ENCODE data around the gene NEDD4. TPM values are rescaled to one million over a fixed set of nuclear protein-coding genes. Genes with fewer than 3 reads are reported as not detected.
"Not testable (repeated sequence)": the region's sequence is repeated elsewhere in the genome, so short reads cannot be mapped to it uniquely, and the experiment has no call there.

The NEDD4 gene
- total and polyA plus RNA-seq, 9 donors: 8.3 to 19.0 (median 10.5) TPM

DNA sequence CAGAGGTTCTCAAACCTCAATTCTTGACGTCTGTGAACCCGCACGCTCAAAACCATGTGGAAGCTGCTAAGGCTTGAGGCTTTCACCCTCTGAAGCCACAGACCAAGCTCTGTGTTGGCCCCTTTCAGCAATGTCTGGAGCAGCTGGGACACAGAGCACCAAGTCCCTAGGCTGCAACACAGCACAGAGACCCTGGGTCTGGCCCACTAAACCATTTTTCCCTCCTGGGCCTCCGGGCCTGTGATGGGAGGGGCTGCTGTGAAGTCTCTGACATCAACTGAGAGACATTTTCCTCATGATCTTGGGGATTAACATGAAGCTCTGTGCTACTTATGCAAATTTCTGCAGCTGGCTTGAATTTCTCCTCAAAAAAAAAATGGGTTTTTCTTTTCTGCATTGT lies 21.3 kb upstream of the NEDD4 start:
- 89% methylated on average over 4 of the region's 4 CpGs for WGBS (ENCODE audit: insufficient coverage)

DNA sequence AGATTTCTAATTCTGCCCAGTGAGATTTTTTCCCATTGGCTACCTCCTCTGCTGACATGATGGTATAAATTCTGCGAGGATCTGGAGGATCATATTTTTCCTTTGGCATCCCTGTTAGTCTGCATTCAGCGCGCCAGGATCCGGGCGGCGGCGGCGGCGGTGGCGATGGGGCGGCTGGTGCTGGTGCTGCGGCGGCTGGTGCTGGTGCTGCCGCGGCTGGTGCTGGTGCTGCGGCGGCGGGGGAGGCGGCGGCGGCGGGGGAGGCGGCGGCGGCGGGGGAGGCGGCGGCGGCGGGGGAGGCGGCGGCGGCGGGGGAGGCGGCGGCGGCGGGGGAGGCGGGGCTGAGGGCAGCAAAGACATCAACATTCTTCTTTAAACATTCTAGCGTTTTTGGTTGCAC lies 13.6 kb upstream of the NEDD4 start:
- 71% methylated on average over 8 of the region's 40 CpGs for WGBS (ENCODE audit: insufficient coverage)
- not testable (repeated sequence) for H3K4me3 ChIP-seq (ENCODE audit: low read length); H3K9me3 ChIP-seq (replicated peaks; ENCODE audit: control insufficient read depth, low read depth, low read length); H3K4me1 ChIP-seq (ENCODE audit: control insufficient read depth, insufficient read depth, low read length); H3K27ac ChIP-seq (ENCODE audit: low read length); DNase-seq; H3K36me3 ChIP-seq (ENCODE audit: control insufficient read depth, insufficient read depth, low read length); H3K27me3 ChIP-seq (ENCODE audit: control insufficient read depth, insufficient read depth, low read length)

More for the DNA sequence above, 21.3 kb upstream of the NEDD4 start:
- Histone ChIP-seq H3K9me3 (replicated peaks; ENCODE audit: control insufficient read depth, low read depth, low read length) (peaks cover 4% of the 10 kb centered on the region), H3K4me3 (ENCODE audit: low read length) (no peak overlapping the region), H3K27ac (ENCODE audit: low read length) (no peak overlapping the region), H3K36me3 (ENCODE audit: control insufficient read depth, insufficient read depth, low read length) (no peaks in the 10 kb centered on the region), H3K27me3 (ENCODE audit: control insufficient read depth, insufficient read depth, low read length) (no peaks in the 10 kb centered on the region), H3K4me1 (ENCODE audit: control insufficient read depth, insufficient read depth, low read length) (no peaks in the 10 kb centered on the region)
- no peak for DNase-seq

DNA sequence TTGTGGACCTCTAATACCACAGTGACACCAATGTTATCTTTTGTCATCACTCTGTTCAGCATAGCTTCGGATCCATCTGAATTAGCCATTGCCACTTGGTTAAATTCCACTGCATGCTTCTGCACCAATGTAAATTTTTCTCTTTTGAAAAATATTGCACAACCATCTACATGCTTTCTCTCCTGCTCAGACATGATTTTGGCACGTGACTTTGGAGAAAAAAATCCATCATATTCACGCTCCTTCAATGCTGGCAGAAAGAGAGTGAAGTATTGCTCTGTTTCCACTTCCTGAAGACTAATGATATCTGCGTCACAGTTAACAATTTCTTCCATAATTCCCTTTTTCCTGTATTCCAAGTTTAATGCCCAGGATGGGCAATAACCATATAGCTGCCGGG lies 13.0 kb upstream of the NEDD4 start:
- not testable (repeated sequence) for H3K4me1 ChIP-seq (ENCODE audit: control insufficient read depth, insufficient read depth, low read length); H3K27me3 ChIP-seq (ENCODE audit: control insufficient read depth, insufficient read depth, low read length); H3K4me3 ChIP-seq (ENCODE audit: low read length); H3K9me3 ChIP-seq (replicated peaks; ENCODE audit: control insufficient read depth, low read depth, low read length); H3K36me3 ChIP-seq (ENCODE audit: control insufficient read depth, insufficient read depth, low read length); DNase-seq; H3K27ac ChIP-seq (ENCODE audit: low read length)
- WGBS (ENCODE audit: insufficient coverage): 71% methylated on average over 3 of the region's 5 CpGs

DNA sequence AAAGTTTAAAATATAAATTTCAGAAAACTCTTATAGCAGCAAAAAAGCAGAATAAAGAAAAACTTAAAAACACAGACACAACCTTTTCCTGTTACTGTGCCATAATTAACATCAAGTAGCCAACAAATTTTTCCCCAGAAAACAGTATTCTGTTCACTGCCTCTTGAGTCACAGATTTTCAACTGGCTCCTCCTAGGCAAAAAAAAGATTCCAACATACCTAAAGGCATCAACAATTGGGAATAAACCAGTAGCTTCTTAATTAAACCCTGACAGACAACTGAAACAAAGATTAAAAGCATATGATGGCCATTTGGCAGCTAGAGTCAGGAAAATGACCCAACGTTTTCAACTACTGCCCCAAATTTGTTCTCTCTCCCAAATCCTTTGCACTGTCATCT lies 10.9 kb upstream of the NEDD4 start:
- WGBS (ENCODE audit: insufficient coverage): no CpG with 5 or more reads among the region's 1 CpG
- H3K36me3 ChIP-seq (ENCODE audit: control insufficient read depth, insufficient read depth, low read length); DNase-seq; H3K27me3 ChIP-seq (ENCODE audit: control insufficient read depth, insufficient read depth, low read length); H3K4me1 ChIP-seq (ENCODE audit: control insufficient read depth, insufficient read depth, low read length); H3K4me3 ChIP-seq (ENCODE audit: low read length); H3K9me3 ChIP-seq (replicated peaks; ENCODE audit: control insufficient read depth, low read depth, low read length); H3K27ac ChIP-seq (ENCODE audit: low read length): not testable (repeated sequence)

DNA sequence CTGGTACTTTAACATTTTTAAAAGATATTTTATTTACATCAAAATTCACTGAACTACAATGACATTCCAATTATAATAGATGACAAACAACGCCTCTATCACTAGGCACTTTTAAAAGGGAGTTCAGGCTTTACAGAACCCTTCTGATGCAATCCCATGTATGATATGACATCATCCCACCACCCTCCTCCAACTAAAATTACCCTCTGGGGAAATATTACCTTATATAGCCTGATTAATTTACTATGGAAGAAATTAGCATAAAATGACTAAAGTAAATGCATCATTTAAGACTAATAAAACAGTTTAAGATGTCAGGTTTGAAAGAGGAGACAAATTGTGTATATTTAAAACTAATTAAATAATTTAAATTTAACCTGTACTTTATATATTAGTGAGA lies 10.4 kb upstream of the NEDD4 start:
- not testable (repeated sequence) for H3K4me1 ChIP-seq (ENCODE audit: control insufficient read depth, insufficient read depth, low read length); H3K4me3 ChIP-seq (ENCODE audit: low read length); H3K36me3 ChIP-seq (ENCODE audit: control insufficient read depth, insufficient read depth, low read length); H3K27ac ChIP-seq (ENCODE audit: low read length); H3K27me3 ChIP-seq (ENCODE audit: control insufficient read depth, insufficient read depth, low read length); DNase-seq; H3K9me3 ChIP-seq (replicated peaks; ENCODE audit: control insufficient read depth, low read depth, low read length)
- no CpG with 5 or more reads among the region's 1 CpG for WGBS (ENCODE audit: insufficient coverage)

DNA sequence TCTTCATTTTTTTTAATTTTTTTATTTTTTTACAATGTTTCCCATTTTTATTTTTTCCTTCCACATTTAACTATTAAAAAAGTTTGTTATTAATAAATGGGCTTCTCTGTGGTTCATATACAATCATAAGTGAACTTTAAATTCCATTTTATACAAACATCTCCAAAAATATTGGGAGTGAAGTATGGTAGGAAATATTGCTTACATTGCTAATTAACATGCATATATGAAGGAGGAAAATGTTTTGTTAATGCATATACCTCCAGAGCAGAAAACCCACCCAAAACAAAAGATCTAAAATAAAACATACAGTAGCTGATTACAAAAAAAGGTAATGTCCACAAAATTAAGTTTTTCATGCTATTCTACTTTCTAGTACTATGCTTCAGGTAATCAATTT lies 9.9 kb upstream of the NEDD4 start:
- not testable (repeated sequence) for H3K9me3 ChIP-seq (replicated peaks; ENCODE audit: control insufficient read depth, low read depth, low read length); H3K27ac ChIP-seq (ENCODE audit: low read length); DNase-seq; H3K27me3 ChIP-seq (ENCODE audit: control insufficient read depth, insufficient read depth, low read length); H3K36me3 ChIP-seq (ENCODE audit: control insufficient read depth, insufficient read depth, low read length); H3K4me3 ChIP-seq (ENCODE audit: low read length); H3K4me1 ChIP-seq (ENCODE audit: control insufficient read depth, insufficient read depth, low read length)

DNA sequence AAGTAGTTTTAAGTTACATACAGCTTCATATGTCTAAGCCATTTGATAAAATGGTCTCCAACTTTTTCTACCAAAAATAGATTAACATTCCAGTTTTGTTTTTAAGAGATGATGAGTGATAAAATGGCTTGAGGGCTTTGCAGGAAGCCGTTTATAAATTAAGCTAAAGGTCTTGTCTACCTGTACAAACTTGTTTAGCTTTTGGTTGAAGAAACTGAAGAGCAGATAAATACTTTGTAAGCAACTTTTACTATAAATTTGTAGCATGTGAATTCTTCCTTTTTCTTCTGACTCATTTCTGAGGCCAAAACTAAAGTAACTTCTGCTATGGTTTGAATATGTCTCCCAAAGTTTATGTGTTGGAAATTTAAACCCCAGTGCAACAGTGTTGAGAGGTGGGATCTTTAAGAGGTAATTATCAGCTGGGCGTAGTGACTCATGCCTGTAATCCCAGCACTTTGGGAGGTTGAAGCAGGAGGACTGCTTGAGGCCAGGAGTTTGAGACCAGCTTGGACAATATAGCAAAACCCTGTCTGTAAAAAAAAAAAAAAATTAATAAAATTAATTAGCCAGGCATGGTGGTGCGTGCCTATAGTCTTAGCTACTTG lies 8.2 kb upstream of the NEDD4 start:
- DNase-seq: no peak
- H3K36me3 ChIP-seq (ENCODE audit: control insufficient read depth, insufficient read depth, low read length): no peaks in the 10 kb centered on the region
- no peak overlapping the region for H3K27ac ChIP-seq (ENCODE audit: low read length)
- no peaks in the 10 kb centered on the region for H3K9me3 ChIP-seq (replicated peaks; ENCODE audit: control insufficient read depth, low read depth, low read length)
- no peak overlapping the region for H3K4me3 ChIP-seq (ENCODE audit: low read length)
- no CpG with 5 or more reads among the region's 3 CpGs for WGBS (ENCODE audit: insufficient coverage)
- no peaks in the 10 kb centered on the region for H3K27me3 ChIP-seq (ENCODE audit: control insufficient read depth, insufficient read depth, low read length)
- H3K4me1 ChIP-seq (ENCODE audit: control insufficient read depth, insufficient read depth, low read length): no peaks in the 10 kb centered on the region

DNA sequence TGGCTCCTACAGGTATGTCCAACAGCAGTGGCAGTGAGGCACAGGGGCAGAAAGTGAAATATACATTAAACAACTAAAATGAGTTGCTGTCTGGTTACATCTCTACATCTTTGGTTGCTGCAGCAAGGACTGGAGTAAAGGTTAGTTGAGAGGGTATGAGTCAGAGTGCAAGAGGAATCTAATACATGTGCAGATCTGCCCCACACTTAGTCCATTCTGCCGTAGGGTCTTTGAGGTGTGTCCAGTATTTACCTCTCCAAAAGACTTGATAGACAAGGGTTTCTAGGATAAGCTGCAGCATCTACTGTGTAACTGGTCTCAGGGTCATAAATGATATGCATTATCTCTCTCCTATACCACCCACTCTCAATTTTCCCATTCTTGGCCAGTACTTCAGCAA lies 6.2 kb upstream of the NEDD4 start:
- H3K9me3 ChIP-seq (replicated peaks; ENCODE audit: control insufficient read depth, low read depth, low read length): no peaks in the 10 kb centered on the region
- DNase-seq: no peak
- H3K27ac ChIP-seq (ENCODE audit: low read length): no peak overlapping the region
- no peaks in the 10 kb centered on the region for H3K4me1 ChIP-seq (ENCODE audit: control insufficient read depth, insufficient read depth, low read length)
- no CpG with 5 or more reads among the region's 1 CpG for WGBS (ENCODE audit: insufficient coverage)
- no peaks in the 10 kb centered on the region for H3K36me3 ChIP-seq (ENCODE audit: control insufficient read depth, insufficient read depth, low read length)
- no peaks in the 10 kb centered on the region for H3K27me3 ChIP-seq (ENCODE audit: control insufficient read depth, insufficient read depth, low read length)
- H3K4me3 ChIP-seq (ENCODE audit: low read length): no peak overlapping the region

DNA sequence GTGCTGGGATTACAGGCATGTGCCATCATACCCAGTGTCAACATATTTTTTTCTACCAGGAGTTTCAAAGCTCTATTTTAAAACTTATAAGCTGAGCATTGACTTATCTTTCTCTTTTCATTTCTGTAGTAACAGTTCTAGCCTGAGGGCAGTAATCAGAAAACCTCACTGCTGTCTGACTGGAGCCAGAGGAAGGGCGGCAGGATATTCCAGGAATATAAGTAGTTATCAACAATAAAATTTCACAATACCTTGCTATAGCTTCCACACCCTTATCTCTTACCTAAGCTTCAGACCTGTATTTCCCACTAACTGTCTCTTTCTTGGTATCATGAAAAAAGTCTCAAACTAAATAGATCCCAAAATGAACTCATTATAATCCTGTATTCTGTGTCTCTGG lies 5.1 kb upstream of the NEDD4 start:
- whole genome bisulfite sequencing (ENCODE audit: insufficient coverage): no CpG with 5 or more reads among the region's 1 CpG
- no peaks in the 10 kb centered on the region for H3K9me3 ChIP-seq (replicated peaks; ENCODE audit: control insufficient read depth, low read depth, low read length)

DNA sequence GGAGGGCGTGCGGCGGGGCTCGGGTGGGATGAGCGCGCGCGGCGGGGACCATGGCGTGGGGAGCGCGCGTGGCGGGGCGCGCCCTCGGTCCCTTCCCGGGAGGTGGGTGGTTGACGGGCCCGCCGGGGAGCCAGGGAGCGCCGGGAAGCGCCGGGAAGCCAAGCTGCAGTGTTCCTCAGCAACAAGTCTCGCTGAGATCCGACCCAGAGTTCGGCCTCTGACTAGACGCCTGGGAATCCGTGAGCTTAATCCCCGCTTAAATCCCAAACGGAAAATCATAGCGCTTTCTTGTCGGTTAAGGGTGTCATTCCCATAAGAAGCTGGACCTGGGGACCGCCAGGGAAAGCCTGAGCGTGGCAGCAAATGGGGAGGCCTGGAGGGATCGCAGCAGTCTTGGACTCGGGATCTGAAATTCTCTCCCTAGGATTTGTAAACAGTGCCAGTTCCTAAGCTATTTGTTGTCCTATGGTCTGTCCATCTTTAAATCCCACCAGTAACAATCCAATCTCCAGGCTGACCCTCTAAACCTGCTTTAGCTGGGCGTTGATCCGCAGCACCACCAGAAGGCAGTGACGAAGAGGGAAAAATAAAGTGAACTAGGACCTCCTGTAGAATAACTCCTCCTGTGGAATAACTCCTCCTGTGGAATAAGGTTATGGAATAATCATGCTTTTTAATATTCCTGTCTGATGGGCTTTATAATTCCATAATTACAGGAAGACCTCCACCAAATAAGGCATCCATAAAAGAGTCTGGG lies 570 bp upstream of the NEDD4 start:
- H3K36me3 ChIP-seq (ENCODE audit: control insufficient read depth, insufficient read depth, low read length): no peaks in the 10 kb centered on the region
- no peaks in the 10 kb centered on the region for H3K27me3 ChIP-seq (ENCODE audit: control insufficient read depth, insufficient read depth, low read length)
- WGBS (ENCODE audit: insufficient coverage): 0% methylated on average over 29 of the region's 41 CpGs
- peak overlapping the region; percentile 65 for H3K4me3 ChIP-seq (ENCODE audit: low read length)
- DNase-seq: peak; percentile 80
- no peaks in the 10 kb centered on the region for H3K9me3 ChIP-seq (replicated peaks; ENCODE audit: control insufficient read depth, low read depth, low read length)
- H3K27ac ChIP-seq (ENCODE audit: low read length): peak overlapping the region; percentile 94
- H3K4me1 ChIP-seq (ENCODE audit: control insufficient read depth, insufficient read depth, low read length): peaks cover 10% of the 10 kb centered on the region

More for the DNA sequence above, 5.1 kb upstream of the NEDD4 start:
- Histone ChIP-seq H3K27me3 (ENCODE audit: control insufficient read depth, insufficient read depth, low read length) (no peaks in the 10 kb centered on the region), H3K4me1 (ENCODE audit: control insufficient read depth, insufficient read depth, low read length) (no peaks in the 10 kb centered on the region), H3K27ac (ENCODE audit: low read length) (no peak overlapping the region), H3K36me3 (ENCODE audit: control insufficient read depth, insufficient read depth, low read length) (no peaks in the 10 kb centered on the region), H3K4me3 (ENCODE audit: low read length) (no peak overlapping the region)
- no peak for DNase-seq

DNA sequence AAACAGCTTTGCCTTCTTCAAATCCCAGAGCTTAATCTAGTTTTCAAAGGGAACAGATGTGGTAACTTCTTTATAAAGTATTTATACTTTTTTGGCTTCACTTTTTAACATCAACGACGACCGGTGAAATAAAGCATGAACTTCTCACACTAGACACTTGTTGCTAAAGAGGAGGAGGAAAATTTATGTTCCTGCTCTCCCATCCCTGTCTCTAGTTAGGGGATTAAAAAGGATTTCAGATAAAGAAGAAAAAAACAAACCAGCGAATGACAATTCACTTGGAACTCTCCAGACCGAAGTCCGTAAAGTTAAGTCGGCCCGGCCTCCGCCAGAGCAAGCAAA lies 672 bp downstream of the NEDD4 start:
- H3K9me3 ChIP-seq (replicated peaks; ENCODE audit: control insufficient read depth, low read depth, low read length): no peaks in the 10 kb centered on the region
- peak overlapping the region; percentile 76 for H3K4me3 ChIP-seq (ENCODE audit: low read length)
- WGBS (ENCODE audit: insufficient coverage): 0% methylated on average over 6 of the region's 9 CpGs
- peak overlapping the region; percentile 96 for H3K27ac ChIP-seq (ENCODE audit: low read length)
- H3K27me3 ChIP-seq (ENCODE audit: control insufficient read depth, insufficient read depth, low read length): no peaks in the 10 kb centered on the region
- H3K4me1 ChIP-seq (ENCODE audit: control insufficient read depth, insufficient read depth, low read length): peaks cover 10% of the 10 kb centered on the region
- H3K36me3 ChIP-seq (ENCODE audit: control insufficient read depth, insufficient read depth, low read length): no peaks in the 10 kb centered on the region
- DNase-seq: no peak

Measured in muscle of leg (tissue), 11 donors.